Activated CD4-positive, alpha-beta T cell treated with anti-CD3 and anti-CD28 coated beads for 48 hours (primary cell): ENCODE results near the gene USP21.

Experiments
- DNase-seq: peaks from one replicate; pipeline ENCODE4 v3.0.0-alpha.2; 2020

The USP21 gene

DNA sequence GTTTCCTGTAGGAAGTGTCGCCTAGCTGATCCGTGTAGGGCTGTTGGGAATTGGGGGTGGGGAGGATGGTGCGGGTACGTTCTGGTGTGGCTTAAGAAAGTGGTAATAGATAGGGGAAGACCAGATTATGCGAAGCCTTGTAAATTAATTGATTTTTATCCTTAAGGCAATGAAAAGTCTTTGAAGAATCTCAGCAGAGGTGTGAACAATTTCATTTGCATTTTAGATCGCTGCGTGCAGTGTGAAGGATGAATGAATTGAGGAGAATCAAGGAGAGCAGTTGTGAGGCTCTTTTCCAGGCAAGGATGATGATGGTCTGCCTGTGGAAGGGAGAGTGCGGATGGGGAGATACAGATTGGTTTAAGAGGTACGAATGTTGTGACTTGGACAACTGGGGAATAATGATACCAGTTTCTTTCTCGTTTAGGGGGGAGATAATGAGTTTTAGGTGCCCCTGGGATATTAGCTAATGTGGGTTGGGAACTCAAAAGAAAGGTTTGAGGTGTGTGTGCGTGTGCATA lies 26.0 kb upstream of the USP21 start:
- no peak for DNase-seq

DNA sequence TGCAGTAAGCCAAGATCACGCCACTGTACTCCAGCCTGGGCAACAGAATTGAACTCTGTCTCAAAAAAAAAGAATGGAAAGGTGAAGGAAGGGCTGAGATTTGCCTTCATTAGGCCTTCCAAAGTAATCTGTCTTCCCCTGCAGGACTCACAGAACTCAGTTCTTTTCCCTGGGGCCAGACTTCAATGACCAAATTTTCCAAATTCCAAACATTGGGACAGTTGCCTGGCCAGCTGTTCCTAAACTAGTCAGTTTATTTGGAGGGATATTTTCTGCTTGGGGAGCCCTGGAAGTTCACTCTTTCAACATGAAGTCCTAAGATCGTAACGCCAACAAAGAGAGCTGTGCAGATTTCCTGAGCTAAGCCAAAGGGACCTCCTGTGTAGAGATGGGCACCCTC lies 21.4 kb upstream of the USP21 start:
- DNase-seq = no peak

DNA sequence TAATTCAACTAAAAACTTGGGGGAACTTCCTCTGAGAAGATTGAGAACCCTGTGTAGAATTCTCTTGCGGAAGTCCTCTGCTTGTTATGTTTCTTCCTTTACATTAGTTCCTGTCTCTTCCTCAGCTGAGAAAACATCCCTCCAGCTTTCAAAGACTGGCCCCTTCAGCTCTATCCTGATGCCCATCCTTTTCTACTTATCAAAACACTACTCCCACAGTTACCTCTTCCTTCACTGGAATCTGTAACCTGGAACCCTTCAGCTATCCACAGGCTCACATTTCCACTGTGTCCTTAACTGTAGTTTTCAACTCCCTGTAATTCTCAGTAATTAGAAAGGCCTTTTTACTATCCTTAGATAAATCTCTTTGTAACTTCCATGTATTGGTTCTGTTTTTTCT lies 20.9 kb upstream of the USP21 start:
- no peak for DNase-seq

DNA sequence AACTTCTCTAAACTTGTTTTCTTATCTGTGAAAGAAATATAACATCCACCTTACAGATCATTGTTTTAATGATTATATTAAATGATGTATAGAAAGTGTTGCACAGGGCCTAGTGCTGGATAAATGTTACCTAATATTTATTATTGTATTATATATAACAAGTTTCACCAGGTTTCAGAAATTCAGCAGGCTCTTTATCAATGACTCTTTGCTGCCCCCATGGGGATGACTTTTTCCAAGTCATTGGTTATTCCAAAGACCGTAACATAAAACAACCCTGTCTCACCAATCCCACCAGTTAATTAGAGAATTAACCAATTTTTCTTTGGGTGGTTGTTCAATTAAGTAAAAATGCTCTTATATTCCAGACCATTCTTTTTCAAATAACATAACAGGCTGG lies 19.5 kb upstream of the USP21 start:
- peak; percentile 36 for DNase-seq

DNA sequence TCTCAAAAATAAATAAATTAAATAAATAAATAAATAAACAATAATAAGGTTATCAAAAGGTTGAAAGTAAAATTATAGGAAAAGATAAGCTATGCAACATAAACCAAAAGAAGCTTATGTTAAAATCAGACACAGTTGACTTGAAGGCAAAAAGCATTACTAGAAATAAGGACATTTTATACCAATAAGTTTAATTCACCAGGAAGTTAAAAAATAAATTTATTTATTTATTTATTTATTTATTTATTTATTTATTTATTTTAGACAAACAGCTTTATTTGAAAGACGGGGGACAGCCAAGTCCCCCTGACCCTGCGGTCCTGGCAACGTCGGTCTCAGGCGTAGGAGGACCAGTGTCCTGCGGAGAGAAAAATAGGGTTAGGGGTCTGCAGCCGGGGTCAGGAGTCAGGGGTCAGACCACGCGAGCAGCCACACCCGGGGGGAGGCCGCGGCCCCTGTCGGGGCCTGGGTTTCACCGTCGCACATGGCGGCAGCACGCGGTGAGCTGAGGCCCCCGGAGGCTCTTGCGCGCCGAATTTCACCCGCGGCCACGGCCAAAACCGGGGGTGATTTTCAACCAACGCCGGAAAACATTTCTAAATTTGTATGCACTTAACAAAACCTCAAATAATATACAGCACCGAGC lies 18.4 kb upstream of the USP21 start:
- no peak for DNase-seq

DNA sequence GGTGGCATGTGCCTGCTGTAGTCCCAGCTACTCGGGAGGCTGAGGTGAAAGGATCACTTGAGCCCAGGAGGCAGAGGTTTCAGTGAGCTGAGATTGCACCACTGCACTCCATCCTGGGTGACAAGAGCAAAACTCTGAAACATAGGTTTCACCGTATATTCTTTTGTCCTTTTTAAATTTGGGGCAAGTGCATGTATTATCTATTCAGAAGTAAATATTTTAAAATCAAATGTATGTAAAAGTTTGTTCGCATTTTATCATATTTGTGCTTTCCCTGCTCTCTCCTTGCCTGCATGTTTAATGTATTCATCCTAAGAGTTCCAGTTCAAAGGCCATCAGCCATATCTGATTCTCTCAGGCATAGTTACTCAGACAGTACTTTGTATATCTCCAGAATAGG lies 13.5 kb upstream of the USP21 start:
- DNase-seq = no peak

DNA sequence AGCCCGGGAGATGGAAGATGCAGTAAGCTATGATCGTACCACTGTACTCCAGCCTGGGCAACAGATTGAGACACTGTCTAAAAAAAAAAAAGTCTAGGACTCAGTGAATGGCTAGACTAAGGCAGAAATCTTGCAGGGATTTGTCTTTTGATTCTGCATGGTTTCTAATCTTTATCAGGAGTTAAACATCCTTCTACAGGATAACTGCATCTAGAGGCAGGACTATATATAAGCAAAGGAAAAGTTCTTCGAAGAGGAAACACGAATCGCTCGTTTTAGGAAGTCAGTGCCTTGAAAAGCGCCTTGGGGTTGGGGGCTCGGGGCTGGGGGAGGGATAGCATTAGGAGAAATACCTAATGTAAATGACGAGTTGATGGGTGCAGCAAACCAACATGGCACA lies 6.1 kb upstream of the USP21 start:
- no peak for DNase-seq

DNA sequence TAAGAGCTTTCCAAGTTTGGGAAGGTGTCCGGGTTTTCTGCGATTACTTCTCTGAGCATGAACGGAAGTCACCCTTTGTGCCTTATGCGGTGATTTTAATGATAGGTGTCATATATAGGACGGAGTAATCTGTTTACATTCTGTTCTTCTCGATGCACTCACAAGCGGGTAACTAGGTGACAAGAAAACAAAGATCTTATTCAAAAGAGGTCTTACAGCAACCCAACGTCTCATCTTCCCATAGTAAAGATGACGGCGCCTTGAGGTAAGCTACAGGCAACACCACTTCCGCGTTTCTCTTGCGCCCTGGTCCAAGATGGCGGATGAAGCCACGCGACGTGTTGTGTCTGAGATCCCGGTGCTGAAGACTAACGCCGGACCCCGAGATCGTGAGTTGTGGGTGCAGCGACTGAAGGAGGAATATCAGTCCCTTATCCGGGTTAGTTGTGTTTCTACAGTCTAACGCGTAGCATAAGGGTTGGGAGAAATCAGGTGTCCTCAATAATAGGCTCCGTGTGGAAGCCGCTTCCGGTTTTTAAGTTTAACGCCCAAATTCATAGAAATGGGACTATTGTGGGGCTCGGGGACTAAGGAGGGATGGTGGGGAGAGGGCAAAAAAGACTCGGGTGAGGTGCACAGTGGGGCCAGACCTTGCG lies 5.5 kb upstream of the USP21 start, which contains the start of gene UFC1:
Gene UFC1 (plus strand): TSS at position 297 of the 656 bp plus-strand sequence. CDS start 20 bp downstream, at position 317.
- DNase-seq = peak; percentile 86

DNA sequence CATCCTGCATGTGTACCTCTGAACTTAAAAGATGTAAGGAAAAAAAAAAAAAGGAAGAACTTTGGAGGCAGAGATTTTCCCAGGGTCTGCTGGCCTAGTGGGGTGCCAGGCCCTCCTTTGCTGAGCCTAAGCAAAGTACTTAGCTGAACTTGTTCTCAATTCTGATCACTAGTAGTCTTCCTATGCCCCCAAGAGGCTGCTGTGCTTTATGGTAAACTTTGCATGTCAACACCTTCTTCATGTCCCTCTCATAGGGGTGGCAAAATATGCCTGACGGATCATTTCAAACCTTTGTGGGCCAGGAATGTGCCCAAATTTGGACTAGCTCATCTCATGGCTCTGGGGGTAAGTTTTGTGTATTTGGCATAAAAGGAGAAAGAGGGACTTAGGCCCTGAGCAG lies 1.4 kb upstream of the USP21 start:
- DNase-seq = no peak

DNA sequence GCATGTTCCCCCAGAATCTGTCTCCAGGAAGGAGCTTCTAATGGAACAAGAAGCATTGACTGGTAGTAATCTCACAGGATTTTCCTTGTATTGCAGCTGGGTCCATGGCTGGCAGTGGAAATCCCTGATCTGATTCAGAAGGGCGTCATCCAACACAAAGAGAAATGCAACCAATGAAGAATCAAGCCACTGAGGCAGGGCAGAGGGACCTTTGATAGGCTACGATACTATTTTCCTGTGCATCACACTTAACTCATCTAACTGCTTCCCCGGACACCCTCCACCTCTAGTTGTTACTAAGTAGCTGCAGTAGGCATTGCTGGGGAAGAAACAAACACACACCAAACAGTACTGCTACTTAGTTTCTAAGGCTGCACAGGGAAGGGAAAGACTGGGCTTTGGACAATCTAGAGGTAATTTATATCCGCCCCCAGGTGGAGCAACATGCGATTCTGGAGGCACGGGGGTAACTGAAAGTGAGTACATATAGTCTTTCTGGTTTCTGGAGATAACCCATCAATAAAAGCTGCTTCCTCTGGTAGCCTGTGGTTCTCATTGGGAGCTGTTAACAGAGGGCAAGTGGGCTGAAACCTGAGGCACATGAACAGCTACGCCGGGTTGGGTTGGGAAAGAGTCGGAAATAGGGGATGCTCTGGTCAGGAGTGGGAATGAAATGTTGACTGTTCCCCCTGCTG lies 837 bp upstream of the USP21 start:
- no peak for DNase-seq

DNA sequence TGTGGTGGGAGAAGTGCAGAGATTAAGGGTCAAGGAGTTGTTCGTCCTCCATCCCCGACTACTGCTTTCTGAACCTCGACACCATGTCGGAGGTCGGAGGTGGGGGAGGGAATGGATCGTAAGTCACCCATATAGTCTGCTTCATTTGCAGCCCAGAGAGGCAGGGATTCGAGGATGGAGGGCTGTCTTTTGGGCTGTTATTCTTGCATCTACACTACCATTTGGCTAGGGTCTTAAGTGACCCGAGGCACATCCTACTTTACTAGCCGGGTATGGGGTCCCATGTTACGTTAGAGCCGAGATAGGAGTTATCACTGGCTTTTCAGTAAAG lies 578 bp downstream of the USP21 start:
- no peak for DNase-seq

DNA sequence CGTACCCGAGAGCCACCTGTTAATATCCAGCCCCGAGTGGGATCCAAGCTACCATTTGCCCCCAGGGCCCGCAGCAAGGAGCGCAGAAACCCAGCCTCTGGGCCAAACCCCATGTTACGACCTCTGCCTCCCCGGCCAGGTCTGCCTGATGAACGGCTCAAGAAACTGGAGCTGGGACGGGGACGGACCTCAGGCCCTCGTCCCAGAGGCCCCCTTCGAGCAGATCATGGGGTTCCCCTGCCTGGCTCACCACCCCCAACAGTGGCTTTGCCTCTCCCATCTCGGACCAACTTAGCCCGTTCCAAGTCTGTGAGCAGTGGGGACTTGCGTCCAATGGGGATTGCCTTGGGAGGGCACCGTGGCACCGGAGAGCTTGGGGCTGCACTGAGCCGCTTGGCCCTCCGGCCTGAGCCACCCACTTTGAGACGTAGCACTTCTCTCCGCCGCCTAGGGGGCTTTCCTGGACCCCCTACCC lies 1.4 kb downstream of the USP21 start:
- no peak for DNase-seq

DNA sequence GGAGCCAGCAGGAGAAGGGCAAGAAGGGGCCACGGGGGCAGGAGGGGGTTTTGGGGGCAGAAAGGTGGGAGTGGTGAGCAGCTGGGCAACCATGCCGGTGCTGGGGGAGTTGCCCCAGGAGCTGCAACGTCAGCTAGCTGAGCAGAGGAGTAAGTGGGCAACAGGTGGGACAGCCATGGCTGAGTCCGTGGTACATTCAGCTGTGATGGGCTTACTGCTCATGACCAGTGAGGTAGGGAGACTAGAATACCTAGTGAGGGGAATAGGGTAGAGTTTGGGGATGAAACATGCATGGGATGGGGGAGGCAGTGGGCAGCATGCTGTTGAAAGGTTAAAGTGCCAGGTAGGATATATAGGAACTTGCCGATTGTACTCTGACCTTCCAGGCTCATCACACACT lies 2.4 kb downstream of the USP21 start:
- no peak for DNase-seq

DNA sequence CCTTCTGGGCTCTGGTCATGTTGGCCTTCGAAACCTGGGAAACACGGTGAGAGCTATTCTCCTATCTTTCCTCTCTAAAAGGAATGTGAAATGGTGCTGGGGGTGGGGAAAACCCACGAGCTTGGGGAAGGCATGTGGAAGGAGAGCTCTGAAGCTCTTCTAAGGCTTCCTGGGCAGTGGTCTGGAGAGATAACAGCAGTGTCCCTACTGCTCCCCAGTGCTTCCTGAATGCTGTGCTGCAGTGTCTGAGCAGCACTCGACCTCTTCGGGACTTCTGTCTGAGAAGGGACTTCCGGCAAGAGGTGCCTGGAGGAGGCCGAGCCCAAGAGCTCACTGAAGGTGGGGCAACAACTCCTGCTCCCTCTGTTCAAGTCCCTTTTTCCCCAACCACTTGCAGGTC lies 2.8 kb downstream of the USP21 start:
- no peak for DNase-seq

DNA sequence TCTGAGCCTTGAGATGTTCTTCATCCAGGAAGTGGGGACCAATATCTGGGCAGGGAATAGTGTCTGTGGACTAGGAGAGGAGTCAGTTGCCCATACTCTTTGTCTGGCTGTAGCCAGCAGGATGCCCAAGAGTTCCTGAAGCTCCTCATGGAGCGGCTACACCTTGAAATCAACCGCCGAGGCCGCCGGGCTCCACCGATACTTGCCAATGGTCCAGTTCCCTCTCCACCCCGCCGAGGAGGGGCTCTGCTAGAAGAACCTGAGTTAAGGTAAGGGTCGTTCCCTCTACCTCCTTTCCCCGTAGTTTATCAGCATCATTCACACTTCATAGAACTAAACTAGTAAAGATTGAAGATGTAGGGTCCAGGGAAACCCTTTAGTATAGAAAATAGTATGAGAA lies 3.5 kb downstream of the USP21 start:
- no peak for DNase-seq

DNA sequence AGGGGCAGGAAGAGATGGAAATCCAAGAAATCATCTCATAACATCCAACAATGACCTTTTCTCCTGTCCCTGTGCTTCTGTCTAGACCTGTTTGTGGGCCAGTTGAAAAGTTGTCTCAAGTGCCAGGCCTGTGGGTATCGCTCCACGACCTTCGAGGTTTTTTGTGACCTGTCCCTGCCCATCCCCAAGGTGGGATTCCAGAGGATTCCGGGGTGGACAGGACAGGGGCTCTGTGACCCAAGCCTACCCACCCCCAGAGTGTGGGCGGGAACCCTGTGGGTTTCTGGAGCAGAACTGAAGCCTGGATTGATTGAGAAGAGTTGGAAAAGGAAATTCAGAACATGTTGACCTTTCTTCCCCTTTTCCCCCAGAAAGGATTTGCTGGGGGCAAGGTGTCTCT lies 4.5 kb downstream of the USP21 start:
- no peak for DNase-seq

DNA sequence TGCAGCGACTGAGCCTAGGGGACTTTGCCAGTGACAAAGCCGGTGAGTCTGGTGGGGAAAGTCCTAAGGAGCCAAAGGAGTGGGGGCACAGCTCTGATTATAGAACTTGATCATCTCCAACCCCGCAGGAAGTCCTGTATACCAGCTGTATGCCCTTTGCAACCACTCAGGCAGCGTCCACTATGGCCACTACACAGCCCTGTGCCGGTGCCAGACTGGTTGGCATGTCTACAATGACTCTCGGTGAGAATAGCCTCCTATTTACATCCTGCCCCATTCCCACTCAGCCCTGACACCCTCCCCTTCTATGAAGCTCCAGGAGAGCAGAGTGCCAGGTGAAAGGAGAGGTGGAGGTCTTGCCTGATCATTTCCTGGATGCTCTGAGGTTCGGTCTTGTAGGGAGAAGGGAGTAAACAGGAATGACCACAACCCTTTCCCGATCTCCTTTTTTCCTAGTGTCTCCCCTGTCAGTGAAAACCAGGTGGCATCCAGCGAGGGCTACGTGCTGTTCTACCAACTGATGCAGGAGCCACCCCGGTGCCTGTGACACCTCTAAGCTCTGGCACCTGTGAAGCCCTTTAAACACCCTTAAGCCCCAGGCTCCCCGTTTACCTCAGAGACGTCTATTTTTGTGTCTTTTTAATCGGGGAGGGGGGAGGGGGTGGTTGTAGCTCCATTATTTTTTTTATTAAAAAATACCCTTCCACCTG lies 5.8 kb downstream of the USP21 start:
- DNase-seq = no peak

DNA sequence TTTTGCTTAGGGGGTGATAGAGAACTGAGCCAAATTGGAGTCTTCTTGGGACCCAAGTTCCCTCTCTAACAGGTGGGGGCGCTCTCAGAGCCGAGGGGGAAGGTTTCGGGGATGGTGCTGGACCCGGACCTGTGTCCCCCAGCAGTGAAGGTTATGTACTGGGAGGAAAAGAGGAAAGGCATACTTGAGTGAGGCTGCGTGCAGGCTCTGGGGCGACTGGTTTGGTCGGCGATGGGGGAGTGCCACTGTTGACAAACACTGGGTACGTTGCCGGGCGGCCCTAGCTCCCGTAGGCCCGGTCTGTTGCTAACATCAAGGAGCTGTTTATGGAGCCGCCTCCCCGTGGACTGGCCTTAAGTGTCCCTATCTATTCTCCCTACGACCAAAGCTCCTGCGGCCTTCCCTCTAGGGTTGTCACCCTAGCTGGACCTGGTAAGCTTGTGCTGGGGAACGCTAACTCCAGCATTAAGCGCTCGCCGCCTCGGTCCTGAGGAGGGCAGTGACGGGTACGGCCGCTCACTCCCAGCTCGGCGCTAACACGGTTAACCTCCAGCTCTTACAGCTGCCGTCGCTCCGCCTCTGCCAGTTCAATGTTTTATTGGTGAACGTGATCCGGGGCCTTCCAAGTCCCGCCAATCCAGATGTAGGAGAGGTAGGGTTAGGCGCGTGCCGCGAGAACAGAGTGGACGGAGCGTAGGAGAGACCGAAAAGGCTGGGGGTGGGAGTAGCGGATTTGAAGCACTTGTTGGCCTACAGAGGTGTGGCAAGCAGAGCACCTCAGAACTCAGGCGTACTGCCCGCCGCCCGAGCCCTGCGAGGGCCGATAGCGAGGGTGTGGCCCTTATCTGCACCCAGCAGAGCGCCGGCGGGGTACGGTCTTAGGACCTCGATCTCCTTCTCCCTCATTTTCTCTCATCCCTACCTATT lies 6.7 kb downstream of the USP21 start, which contains the start of gene PPOX:
Gene PPOX (plus strand): TSS at position 685 of the 927 bp plus-strand sequence. CDS start 422 bp downstream, outside the sequence.
- DNase-seq = peak; percentile 95

DNA sequence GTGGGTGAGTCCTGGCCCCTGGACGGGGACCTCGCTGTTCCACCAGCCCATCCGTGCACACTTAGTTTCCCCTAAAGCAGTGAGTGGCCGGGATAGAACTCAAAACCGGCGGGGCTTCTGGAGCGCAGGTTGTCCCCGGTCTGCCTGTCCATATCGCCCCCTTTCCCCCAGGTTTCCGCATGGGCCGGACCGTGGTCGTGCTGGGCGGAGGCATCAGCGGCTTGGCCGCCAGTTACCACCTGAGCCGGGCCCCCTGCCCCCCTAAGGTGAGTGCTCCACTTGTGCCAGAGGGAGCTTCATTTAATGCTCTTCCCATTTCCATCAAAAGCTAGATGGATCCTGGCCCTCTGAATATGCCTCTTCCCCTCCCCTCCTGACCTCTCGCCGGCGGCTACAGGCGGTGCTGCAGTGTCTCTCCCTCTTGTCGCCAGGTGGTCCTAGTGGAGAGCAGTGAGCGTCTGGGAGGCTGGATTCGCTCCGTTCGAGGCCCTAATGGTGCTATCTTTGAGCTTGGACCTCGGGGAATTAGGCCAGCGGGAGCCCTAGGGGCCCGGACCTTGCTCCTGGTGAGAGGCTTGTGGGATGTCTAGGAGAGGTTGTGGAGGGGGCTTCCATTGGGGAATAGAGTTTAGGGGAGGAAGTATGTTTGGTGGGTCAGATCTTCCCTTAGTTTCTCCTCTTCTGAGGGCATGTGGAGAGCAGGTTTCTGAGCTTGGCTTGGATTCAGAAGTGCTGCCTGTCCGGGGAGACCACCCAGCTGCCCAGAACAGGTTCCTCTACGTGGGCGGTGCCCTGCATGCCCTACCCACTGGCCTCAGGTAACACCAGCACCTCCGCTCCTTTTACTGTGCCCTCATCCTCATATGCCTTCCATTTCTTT lies 7.6 kb downstream of the USP21 start:
- DNase-seq = no peak

DNA sequence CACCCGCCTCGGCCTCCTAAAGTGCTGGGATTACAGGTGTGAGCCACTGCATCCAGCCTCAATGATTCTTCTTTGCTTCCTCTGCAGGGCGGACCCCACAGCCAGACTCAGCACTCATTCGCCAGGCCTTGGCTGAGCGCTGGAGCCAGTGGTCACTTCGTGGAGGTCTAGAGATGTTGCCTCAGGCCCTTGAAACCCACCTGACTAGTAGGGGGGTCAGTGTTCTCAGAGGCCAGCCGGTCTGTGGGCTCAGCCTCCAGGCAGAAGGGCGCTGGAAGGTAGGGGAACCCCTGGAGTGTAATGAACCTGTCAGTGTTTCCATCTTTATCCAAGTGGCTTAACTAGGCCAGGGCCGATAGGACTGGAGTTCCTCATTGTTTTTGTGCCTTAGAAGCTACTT lies 9.6 kb downstream of the USP21 start:
- no peak for DNase-seq

DNA sequence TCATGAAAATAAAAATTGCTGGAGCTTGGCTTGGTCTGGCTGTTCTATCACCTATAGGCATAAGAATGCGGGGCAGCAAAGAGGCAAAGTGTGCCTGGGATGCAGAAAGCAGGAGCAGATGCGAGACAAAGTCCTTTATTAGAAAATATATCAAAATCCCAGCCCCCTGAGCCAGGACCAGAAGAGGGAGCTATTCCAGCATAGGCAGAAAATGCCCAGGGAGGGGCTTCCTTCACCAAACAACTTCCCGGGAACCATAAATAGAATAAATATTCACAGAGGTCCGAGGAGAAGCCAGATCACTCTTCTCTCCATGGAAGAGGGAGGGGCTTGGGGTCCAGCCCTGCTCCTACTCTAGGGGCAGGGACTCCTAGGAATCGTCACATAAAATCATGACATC lies 11.9 kb downstream of the USP21 start:
- DNase-seq = no peak
